Urothelium cell line (cell line): Measurements from ENCODE around the gene CHP1.
"Not testable (repeated sequence)": the region's sequence is repeated elsewhere in the genome, so short reads cannot be mapped to it uniquely, and the experiment has no call there.

Source experiments
- DNase-seq: peaks from one replicate; pipeline ENCODE4 v3.0.0; 2011; ENCODE audit warnings: low spot score, mixed read lengths
- FAIRE-seq: peaks from 2 replicates; lab custom pipeline; 2011; peaks lifted over from hg19 to GRCh38; lab: Jason Lieb, UNC

The CHP1 gene

DNA sequence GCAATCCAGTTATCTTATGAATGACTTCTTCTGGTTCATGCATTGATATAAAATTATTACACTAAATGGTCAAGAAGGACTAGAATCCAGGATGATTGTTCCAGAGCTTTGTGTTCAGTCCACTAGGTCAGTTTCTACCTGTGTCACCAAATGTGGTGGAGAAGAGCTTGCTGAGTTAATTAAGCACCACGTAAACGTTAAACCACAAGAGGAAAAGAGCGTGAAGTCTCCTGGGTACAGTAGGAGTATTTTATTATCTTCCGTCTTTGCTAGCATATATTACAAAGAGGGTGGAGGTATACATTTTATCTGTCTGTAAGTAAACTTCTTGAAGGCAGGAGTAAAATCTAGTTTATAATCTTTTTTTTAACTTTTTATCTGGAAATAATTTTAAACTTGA, 23.5 kb downstream of the CHP1 start:
- DNase-seq, result no peak
- FAIRE-seq, result no peak

DNA sequence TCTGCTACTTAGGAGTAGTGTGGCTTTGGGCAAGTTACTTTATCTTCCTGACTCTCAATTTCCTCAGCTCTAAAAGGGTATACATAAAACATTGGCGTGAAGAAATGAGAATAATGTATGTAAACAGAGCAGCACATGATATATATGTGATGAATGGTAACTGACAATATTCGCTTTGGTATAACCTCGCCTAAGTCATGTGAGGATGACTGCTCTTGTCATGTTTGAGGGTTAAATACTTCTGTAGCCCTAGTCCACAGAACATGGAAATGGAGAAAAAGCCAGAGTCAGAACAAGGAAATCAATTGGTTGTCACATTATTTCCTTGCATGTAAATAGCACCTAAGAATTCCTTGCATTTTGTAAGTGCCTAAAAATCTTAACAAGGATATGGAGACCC, 25.0 kb downstream of the CHP1 start:
- FAIRE-seq, result no peak
- no peak for DNase-seq

DNA sequence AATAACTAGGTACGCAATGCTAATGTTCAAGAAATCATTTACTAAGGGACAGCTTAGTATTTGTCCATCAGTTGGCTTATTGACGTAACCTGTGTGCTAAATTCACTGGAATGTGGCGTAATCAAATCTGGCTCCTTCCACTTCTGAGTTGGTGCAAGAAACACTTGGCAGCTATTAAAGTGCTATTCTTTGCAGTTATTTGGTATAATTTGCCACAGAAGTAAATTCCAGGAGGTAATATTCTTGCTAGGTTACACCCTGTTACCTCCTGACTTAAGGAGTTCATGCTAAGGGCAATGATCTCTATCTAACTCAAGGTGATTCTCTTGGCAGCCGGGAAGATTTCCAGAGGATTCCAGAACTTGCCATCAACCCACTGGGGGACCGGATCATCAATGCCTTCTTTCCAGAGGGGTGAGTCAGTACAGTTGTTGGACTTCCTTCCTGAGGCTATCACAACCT, 25.5 kb downstream of the CHP1 start:
- FAIRE-seq (no peak), DNase-seq (no peak)

DNA sequence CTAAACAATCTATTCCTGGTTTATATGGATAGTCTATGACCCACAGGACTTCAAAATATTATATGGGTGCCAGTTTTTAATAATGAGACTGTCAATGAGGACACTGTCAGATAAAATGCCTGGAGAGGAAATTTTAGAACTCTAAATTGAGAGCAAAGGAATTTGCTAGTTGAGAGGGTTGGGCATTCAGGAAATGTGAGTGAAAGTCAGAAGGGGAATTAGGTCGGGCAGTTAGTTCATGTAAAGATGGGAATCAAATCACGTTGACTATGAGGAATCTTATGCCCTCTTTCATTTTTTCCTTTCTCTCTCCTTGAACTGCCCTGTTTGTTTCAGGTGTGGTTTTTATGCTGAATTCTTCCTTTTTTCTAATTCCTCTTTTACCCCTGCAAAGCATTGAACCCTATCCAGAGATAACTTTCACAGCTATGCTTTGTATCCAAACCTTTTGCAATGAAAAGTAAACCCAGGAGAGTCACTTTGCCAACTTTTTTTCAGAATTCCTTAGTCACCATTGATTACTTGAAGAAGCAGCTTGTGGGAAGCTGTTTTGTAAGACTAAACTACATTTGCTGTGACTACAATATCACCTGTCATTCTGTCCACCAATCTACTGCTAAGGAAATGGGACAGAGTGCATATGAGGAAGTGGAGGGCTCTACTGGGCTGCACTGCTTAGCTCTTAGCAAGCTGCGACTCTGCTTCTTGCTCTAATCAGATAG, 27.8 kb downstream of the CHP1 start:
- no peak for DNase-seq
- FAIRE-seq, result no peak

DNA sequence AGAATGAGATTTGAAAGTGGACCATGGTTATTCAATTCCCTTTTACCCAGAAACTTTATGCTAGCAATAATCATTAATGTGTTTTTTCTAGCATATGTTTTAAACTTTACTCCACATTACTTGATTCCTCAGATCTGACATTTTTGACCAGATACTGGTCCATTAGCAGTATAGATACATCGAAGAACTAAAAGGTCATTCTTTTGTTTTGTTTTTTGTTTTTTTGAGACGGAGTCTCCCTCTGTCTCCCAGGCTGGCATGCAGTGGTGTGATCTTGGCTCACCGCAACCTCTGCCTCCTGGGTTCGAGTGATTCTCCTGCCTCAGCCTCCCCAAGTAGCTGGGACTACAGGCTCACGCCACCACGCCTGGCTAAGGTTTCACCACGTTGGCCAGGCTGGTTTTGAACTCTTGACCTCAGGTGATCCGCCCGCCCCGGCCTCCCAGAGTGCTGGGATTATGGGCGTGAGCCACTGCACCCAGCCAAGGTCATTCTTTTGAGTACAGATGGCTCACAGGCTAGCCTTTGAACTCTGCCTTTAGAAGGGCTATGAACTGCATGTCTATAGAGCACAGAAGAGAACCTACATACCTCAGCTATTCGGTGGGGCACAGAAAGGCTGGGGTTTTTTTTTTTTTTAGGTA, 28.6 kb downstream of the CHP1 start:
- no peak for DNase-seq

DNA sequence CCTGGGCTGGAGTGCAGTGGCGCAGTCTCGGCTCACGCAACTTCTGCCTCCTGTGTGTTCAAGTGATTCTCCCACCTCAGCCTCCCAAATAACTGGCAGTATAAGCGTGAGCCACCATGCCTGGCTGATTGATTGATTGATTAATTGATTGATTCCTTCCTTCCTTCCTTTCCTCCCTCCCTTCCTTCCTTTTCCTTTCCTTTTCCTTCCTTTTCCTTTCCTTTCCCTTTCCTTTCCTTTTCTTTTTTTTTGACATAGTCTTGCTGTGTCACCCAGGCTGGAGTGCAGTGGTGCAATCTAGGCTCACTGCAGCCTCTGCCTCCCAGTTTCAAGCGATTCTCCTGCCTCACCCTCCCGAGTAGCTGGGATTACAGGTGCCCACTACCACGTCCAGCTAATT, 29.9 kb downstream of the CHP1 start:
- DNase-seq, FAIRE-seq: not testable (repeated sequence)

More for the DNA sequence above, 28.6 kb downstream of the CHP1 start:
- FAIRE-seq, result no peak

DNA sequence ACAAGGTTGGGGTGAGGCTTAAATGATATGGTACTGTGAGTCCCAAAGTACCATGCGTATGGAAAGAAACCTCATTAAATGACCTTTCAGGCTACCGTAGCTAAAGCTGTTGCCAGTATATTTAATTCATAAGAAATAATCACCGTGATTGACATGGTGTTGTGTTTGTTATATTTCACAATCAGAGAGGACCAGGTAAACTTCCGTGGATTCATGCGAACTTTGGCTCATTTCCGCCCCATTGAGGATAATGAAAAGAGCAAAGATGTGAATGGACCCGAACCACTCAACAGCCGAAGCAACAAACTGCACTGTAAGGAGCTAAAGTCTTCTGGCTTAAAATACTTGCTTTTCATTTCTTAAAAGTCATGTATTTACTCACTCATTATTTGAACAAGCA, 31.5 kb downstream of the CHP1 start:
- DNase-seq (no peak), FAIRE-seq (no peak)

DNA sequence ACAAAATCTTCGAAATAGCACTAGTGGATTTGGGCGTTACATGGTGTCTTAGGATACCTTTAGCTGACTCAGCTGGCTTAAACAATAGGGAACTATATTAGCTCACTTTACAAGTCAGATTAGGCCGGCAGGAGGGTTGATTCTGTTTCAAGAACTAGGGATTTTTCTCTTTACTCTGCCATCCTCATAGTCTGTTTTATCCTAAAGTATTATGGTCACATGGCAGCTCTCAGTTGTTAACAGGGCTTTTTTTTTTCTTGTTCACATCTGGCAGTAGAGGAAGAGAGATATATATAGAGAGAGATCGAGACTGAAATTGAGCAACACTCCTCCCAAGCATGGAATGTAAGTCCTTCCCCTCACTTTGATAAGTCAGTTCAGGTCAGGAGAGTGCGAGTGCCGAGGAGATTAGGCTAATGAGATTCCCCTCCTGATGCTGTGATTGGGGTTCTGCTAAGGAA, 32.9 kb downstream of the CHP1 start:
- FAIRE-seq (no peak), DNase-seq (no peak)

DNA sequence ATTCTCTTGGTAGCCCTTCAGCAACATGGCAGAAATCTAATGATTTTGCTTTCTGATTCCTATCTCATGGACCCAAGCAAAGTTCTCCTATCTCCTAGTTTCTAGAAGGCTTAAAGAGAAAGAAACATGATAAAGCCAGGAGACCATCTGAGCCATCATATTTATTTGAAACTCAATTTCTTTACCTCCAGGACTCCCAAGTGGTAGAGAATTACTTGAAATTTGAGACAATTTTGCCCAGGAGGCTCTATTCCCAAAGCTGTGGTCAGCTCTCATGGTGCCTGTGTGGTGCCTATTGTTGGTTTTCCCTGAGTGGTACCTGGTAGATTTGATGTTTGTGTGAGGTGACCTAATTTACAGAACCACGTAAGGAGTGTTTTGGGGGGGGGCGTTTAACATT, 38.8 kb downstream of the CHP1 start:
- no peak for DNase-seq
- FAIRE-seq, result no peak

DNA sequence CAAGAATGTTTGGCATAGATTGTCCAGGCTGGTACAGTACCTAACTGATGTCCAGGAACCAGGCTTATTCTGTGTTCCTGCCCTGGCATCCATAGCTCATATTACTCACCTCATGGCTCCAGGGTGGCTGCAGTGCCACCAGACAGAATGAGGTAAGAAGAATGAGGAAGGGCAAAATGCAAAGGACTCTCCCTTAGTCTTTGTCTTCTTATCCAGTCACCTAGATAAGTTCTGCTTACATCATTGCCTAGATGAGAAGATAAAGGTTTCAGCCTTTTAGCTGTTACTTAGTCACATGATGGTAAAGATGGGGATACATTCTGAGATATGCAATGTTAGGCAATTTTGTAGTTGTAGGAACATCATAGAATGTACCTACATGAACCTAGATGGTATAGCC, 45.8 kb downstream of the CHP1 start:
- FAIRE-seq (no peak), DNase-seq (no peak)

DNA sequence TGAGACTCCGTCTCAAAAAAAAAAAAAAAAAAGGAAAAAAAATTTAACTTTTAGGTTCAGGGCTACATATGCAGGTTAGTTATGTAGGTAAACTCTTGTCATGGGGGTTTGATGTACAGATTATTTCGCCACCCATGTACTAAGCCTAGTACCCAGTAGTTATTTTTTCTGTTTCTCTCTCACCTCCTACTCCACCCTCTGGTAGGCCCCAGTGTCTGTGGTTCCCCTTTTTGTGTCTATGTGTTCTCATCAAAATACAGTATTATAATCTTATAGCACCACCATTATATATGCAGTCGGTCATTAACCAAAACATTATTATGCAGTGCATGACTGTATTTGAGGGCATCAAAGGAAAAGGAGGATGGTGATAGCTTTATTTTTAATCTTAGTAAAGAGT, 47.3 kb downstream of the CHP1 start:
- DNase-seq (no peak), FAIRE-seq (no peak)

DNA sequence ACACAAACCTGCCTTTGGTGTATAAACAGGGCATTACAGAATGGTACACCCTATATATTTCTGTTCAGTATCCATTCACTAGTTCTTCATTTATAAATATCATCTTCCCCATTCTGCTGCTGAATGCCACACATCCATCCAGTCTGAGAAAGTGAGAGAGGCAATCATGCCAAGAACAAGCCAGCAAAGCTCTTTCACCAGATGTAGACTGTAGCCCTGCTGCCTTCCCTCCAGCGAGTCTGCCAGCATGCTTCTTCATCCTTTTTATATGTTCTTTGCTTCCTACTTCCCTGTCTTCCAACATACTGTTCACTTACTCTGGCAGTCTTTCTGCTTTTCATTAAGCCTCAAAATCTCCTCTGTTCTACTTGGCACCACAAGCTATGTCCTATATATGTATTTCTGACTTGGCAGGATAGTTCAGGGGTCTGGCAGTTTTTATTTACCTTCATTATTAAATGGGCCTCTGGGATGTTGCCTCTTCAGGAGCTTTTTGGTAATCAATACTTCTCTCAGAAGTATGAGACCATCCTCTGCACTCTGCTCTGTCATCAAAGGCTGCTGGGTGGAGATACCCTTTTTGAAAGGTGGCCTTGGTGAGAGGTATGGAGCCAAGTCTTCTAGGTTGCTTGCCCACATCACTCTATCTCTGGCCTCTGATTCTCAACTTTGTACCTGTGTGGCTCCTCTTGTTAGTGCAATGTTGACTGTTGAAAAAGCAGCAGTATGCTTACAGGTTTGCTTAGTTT, 48.6 kb downstream of the CHP1 start:
- DNase-seq (no peak), FAIRE-seq (no peak)

DNA sequence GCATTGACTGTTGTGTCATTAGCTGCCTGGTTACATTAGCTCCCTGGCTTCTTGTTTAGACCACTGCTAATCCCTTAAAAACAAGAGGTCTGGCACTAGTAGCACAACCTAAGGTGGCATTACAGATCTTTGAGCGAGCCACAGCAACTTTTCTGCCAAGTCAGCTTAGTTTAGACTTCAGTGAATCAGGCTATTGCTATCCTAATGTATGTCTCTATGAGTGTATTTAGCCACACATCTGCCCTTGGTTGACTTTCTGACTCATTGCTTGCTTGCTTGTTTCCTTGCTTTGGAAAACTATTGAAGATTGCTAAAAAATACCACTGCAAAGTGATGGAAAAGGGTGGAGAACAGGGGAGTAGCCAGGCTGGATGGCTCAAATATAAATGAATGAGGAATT, 50.2 kb downstream of the CHP1 start:
- DNase-seq (no peak), FAIRE-seq (no peak)

DNA sequence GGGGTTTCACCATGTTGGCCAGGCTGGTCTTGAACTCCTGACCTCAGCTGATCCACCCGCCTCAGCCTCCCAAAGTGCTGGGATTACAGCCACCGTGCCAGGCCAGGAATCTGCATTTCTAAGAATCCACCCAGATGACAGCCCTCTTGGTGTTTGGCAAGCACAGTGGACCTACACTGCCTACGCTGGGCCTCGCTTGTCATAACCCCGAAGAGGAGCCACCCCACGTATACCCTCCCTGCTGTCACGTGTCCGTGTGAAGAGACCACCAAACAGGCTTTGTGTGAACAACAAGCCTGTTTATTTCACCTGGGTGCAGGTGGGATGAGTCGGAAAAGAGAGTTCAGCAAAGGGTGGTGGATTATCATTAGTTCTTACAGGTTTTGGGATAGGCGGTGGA, 51.4 kb downstream of the CHP1 start:
- FAIRE-seq, DNase-seq: not testable (repeated sequence)

DNA sequence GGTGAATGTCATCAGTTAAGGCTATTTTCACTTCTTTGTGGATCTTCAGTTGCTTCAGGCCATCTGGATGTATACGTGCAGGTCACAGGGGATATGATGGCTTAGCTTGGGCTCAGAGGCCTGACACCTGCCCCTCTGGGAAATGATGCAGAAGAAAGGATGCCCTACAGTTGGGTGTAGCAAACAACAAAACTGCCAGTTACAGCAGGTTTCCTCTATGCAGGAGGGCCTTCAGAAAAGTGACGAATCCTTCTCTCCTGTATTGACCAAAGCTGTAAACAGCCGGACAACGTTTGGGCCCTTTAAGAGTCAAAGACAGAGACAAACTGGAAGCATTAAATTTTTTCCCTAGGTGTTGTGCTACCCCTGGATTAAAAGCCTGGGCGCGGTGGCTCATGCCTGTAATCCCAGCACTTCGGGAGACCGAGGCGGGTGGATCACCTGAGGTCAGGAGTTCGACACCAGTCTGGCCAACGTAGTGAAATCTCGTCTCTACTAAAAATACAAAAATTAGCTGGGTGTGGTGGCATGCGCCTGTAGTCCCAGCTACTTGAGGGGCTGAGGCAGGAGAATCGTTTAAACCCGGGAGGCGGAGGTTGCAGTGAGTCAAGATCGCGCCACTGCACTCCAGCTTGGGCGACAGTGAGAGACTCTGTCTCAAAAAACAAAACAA, 52.0 kb downstream of the CHP1 start:
- not testable (repeated sequence) for DNase-seq, FAIRE-seq

DNA sequence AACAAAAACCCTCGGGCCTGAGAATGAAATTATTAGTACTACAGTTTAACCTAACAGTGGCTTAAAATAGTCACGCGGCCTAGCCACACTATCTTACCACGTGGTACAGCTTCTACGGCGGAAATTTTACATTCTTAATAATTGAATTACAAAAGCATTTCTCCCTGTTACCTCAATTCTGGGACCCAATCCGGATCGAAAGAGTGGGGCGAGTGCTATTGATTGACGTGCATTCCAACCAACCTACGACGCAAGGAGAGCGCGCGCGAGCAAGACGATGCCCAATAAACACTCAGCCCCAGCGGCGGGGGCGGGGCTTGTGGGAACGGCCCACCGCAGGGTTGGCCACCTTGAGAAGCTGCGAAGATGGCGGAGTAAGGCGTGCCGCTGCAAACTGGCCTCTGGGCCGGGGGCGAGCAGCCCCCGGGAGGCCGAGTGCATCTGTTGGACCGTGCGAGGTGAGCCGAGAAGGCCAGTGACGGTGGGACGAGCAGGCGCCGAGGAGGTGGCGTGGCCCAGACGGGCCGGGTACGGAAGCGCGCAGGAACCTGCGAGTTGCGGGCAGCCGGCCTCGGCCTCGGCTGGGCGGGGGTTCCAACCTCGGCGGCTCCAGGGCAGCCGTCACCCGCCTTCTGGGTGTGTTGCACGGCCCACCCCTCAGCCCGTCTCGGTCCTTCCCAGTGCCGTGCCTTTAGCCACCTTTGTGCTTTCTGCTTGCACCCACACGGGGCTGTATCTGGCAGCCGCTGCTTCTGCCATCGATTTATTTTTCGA, 52.8 kb downstream of the CHP1 start:
- peak; percentile 99 for DNase-seq
- FAIRE-seq, result peak; percentile 62

DNA sequence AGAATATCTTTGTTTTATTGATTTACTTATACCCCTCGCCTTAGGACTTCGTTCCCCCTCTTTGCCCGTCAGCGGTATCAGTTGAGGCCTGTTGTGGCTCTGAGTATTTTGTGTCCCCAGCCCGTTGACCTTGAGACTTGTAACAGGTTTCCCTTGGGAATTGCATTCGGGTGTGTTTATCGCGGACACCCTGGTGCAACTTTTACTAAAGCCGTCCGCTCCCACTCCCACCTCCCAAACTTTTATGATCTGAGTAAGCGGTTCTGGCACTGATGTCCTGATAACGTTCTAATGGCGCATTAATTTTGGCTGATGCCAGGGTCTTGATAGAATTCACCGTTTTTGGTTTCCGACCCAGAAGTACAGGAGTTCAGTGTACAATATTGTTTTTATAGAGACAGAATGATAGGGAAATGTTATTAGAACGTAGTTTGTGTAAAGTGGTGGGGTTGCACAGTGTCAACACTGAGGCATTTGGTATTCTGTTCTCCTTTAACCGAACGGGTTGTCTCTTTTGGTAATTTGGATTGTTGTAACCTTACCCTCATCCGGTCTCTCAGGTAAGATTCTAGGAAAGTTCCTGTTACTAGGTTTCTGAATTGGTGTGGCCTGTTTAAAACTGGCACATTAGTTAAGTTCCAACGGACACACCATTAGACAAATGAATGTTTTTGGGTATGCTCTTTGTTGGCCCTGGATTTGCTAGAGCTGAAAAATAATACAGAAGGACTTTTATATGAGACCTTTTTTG, 53.5 kb downstream of the CHP1 start:
- DNase-seq (peak; percentile 25), FAIRE-seq (no peak)

DNA sequence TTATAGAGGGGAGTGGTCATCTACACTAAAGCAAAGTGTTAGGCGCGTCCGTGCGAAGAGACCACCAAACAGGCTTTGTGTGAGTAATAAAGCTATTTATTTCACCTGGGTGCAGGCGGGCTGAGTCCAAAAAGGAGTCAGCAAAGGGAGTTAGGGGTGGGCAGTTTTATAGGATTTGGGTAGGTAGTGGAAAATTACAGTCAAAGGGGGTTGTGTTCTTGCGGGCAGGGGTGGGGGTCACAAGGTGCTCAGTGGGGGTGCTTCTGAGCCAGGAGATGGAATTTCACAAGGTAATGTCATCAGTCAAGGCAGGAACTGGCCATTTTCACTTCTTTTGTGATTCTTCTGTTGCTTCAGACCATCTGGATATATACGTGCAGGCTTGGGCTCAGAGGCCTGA, 54.2 kb downstream of the CHP1 start:
- FAIRE-seq (no peak), DNase-seq (no peak)

DNA sequence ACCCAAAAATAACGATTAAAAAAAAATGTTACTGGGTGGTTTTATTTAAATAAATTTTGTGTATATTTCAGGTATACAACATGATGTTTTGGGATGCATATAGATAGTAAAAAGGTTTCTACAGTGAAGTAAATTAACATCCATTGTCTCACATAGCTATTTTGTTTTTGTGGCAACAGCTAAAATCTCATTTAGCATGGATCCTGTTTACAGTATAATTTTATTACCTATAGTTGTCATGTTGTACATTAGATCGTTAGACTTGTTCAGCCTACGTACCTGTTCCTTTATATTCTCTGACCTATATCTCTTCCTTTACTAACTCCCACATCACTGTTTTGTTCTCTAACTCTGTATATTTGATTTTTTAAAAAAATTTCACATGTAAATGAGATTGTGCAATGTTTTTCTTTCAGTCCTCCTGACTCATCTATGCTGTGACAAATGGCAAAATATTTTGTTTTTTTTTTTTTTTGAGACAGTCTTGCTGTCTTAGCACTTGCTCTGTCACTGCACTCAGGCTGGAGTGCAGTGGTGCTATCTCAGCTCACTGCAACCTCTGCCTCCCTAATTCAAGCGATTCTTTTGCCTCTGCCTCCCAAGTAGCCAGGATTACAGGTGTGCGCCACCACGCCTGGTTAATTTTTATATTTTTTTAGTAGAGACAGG, 55.7 kb downstream of the CHP1 start:
- FAIRE-seq (no peak), DNase-seq (no peak)
